Peyer's patch (tissue), 4 donors: ENCODE measurements around the gene CNTRL. TPM values are rescaled to one million over a fixed set of nuclear protein-coding genes. Genes with fewer than 3 reads are reported as not detected.

Experiments
- DNase-seq, 3 donors: peaks; one replicate each; pipeline ENCODE4 v3.0.0-alpha.2; 2017 to 2019
- H3K27ac ChIP-seq, 4 donors: fragments of 200-600 bp; sonication (generic); one replicate each; pipeline ENCODE4 v1.5.1; 2016 to 2019
- H3K27me3 ChIP-seq, 2 donors: fragments of 200-600 bp; sonication (generic); one replicate each; pipeline ENCODE4 v1.5.1; 2019
- H3K36me3 ChIP-seq, 3 donors: fragments of 200-600 bp; sonication (generic); one replicate each; pipeline ENCODE4 v1.5.1; 2016 to 2019
- H3K4me1 ChIP-seq, 4 donors: fragments of 200-600 bp; sonication (generic); one replicate each; pipeline ENCODE4 v1.5.1; 2016 to 2019
- H3K4me3 ChIP-seq, 4 donors: fragments of 200-600 bp; sonication (generic); 1 replicate in 3 of 4; 2 replicates in 1 of 4; pipeline ENCODE4 v1.5.1; 2016 to 2019; ENCODE audit warnings: mild to moderate bottlenecking in 1 of 4
- H3K9me3 ChIP-seq, 4 donors: fragments of 200-600 bp; sonication (generic); one replicate each; pipeline ENCODE4 v1.5.1; 2016 to 2019; ENCODE audit warnings: mild to moderate bottlenecking in 1 of 4
- POLR2A ChIP-seq, 2 donors: fragments of 450-650 bp; IDR thresholded peaks; one replicate each; pipeline ENCODE4 v1.5.1; 2017; ENCODE audit warnings: antibody characterized with exemption in 2 of 2, mild to moderate bottlenecking in 2 of 2, moderate library complexity in 2 of 2
- total RNA-seq, 4 donors: library from RNA; depleted of rRNA; stranded (reverse); fragments of >200 nt; gene quantifications; one replicate each; pipeline ENCODE4 v1.1.0, GENCODE V29; 2016
- TF ChIP-seq, protein P1 (sequence below), 6 experiments: fragments of 450-650 bp in 4 of 6; fragments of 200-600 bp in 2 of 6; sonication (generic) in 1 of 6; IDR thresholded peaks; one replicate each; pipeline ENCODE4 v1.5.1; 2017 to 2019; ENCODE audit warnings: antibody characterized with exemption in 6 of 6, mild to moderate bottlenecking in 3 of 6, moderate library complexity in 1 of 6

CNTRL gene
- total RNA-seq, 4 donors from 2014 or later, result 5.1 to 113 (median 13.7) TPM

DNA sequence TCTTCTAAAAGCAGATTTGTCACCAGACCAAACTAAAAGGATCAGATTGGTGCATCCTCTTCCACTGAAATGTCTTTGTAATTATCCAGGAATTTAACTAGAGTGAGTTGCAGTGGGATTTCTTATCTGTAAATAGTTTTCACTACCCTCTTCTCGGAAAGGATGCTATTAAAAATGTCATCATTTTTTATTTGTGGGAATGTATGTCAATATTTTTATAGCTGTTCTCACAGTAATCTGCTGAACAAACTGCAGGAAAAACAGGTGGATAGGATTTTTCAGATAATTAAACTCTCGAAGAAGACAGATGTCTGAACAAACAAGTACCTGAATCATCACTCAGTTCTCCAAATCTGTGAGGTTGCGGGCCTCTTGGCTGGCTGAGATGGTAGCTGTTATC lies 64.2 kb downstream of the CNTRL start:
- Histone ChIP-seq H3K9me3 (no peaks in the 10 kb centered on the region), H3K27me3 (no peaks in the 10 kb centered on the region), H3K36me3 (peaks cover 0 to 57% (median 0%) of the 10 kb centered on the region in 3 donors), H3K27ac (no peak overlapping the region), H3K4me3 (no peak overlapping the region), H3K4me1 (no peaks in the 10 kb centered on the region)
- no peak for TF ChIP-seq POLR2A (IDR thresholded peaks at IDR 0.05)
- TF ChIP-seq, protein P1, sequence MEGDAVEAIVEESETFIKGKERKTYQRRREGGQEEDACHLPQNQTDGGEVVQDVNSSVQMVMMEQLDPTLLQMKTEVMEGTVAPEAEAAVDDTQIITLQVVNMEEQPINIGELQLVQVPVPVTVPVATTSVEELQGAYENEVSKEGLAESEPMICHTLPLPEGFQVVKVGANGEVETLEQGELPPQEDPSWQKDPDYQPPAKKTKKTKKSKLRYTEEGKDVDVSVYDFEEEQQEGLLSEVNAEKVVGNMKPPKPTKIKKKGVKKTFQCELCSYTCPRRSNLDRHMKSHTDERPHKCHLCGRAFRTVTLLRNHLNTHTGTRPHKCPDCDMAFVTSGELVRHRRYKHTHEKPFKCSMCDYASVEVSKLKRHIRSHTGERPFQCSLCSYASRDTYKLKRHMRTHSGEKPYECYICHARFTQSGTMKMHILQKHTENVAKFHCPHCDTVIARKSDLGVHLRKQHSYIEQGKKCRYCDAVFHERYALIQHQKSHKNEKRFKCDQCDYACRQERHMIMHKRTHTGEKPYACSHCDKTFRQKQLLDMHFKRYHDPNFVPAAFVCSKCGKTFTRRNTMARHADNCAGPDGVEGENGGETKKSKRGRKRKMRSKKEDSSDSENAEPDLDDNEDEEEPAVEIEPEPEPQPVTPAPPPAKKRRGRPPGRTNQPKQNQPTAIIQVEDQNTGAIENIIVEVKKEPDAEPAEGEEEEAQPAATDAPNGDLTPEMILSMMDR (IDR thresholded peaks at IDR 0.05), result no peak
- no peak for DNase-seq

DNA sequence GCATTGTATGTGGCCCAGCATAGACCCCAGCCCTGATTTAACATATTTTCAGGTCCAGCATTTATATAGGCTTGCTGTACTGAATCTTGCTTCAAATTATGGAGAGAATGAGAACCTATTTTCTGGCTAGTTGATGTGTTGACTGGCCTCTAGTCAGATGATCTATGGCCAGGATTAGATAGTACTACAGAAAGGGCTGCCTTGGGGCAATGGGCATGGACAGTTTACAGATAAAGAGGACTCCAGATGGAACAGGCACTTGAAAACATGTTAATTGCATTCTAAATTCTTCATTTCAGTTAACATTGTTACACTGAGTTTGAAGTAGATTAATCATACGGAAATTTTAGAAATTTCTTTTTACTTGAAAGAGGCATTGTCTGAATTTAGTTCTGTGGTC lies 65.4 kb downstream of the CNTRL start:
- no peak overlapping the region for H3K4me3 ChIP-seq
- no peaks in the 10 kb centered on the region for H3K4me1 ChIP-seq
- no peak for DNase-seq
- peaks cover 0 to 63% (median 0%) of the 10 kb centered on the region in 3 donors for H3K36me3 ChIP-seq
- TF ChIP-seq, protein P1 (IDR thresholded peaks at IDR 0.05), result no peak
- TF ChIP-seq POLR2A (IDR thresholded peaks at IDR 0.05), result no peak
- H3K27me3 ChIP-seq, result no peaks in the 10 kb centered on the region
- H3K27ac ChIP-seq, result no peak overlapping the region
- H3K9me3 ChIP-seq, result no peaks in the 10 kb centered on the region

DNA sequence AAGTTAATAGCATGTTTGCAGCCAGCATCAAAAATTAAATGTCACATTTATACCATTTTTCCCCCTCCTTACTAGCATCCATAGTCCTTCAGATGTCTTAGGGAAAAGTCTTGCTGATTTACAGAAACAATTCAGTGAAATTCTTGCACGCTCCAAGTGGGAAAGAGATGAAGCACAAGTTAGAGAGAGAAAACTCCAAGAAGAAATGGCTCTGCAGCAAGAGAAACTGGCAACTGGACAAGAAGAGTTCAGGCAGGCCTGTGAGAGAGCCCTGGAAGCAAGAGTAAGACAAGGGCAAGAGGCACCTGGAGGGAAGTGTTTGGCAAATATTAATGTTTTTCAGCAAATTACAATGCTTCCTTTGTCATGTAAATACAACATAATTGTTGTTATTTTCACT lies 66.6 kb downstream of the CNTRL start:
- TF ChIP-seq, protein P1 (IDR thresholded peaks at IDR 0.05), result no peak
- no peak for TF ChIP-seq POLR2A (IDR thresholded peaks at IDR 0.05)
- H3K4me1 ChIP-seq, result no peaks in the 10 kb centered on the region
- peaks cover 0 to 62% (median 0%) of the 10 kb centered on the region in 3 donors for H3K36me3 ChIP-seq
- H3K9me3 ChIP-seq, result no peaks in the 10 kb centered on the region
- no peak overlapping the region for H3K27ac ChIP-seq
- DNase-seq, result no peak
- H3K27me3 ChIP-seq, result no peaks in the 10 kb centered on the region
- no peak overlapping the region for H3K4me3 ChIP-seq

DNA sequence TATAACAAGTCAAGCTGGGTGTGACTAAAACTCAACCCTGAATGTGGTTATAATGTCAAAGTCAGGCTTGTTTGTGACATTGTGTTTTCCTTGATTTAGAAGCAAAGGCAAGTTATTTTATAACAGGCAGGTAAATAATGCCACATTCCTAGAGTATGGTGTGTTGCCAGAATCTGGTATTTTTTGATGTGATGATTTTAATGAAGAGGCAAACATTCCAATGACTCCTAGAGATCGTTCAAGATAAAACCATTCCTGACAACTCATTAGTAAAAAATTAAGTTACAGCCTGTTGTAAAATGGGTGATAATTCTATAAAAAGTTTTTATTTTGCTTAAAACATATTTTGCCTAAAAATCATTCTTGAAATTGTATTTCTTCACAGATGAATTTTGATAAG lies 67.0 kb downstream of the CNTRL start:
- H3K36me3 ChIP-seq, result peaks cover 0 to 64% (median 0%) of the 10 kb centered on the region in 3 donors
- H3K27me3 ChIP-seq, result no peaks in the 10 kb centered on the region
- no peaks in the 10 kb centered on the region for H3K9me3 ChIP-seq
- DNase-seq, result no peak
- H3K4me1 ChIP-seq, result no peaks in the 10 kb centered on the region
- H3K4me3 ChIP-seq, result no peak overlapping the region
- no peak overlapping the region for H3K27ac ChIP-seq
- TF ChIP-seq POLR2A (IDR thresholded peaks at IDR 0.05), result no peak
- TF ChIP-seq, protein P1 (IDR thresholded peaks at IDR 0.05), result no peak

DNA sequence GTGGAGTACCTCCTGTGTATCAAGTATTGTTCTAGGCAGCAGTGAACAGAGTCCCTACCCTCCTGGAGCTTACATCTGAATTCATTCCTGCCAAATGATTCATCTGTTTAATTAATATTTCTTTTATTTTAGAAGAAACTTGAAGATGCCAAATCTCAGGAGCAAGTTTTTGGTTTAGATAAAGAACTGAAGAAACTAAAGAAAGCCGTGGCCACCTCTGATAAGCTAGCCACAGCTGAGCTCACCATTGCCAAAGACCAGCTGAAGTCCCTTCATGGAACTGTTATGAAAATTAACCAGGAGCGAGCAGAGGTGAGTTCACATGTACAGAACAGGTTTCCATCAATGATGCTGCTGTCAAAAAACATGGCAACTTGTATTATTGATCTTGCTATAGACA lies 69.0 kb downstream of the CNTRL start:
- TF ChIP-seq POLR2A (IDR thresholded peaks at IDR 0.05), result no peak
- TF ChIP-seq, protein P1 (IDR thresholded peaks at IDR 0.05), result no peak
- Histone ChIP-seq H3K27me3 (no peaks in the 10 kb centered on the region), H3K27ac (no peak overlapping the region), H3K4me3 (no peak overlapping the region), H3K4me1 (no peaks in the 10 kb centered on the region), H3K9me3 (no peaks in the 10 kb centered on the region), H3K36me3 (peaks cover 0 to 78% (median 0%) of the 10 kb centered on the region in 3 donors)
- DNase-seq, result no peak

DNA sequence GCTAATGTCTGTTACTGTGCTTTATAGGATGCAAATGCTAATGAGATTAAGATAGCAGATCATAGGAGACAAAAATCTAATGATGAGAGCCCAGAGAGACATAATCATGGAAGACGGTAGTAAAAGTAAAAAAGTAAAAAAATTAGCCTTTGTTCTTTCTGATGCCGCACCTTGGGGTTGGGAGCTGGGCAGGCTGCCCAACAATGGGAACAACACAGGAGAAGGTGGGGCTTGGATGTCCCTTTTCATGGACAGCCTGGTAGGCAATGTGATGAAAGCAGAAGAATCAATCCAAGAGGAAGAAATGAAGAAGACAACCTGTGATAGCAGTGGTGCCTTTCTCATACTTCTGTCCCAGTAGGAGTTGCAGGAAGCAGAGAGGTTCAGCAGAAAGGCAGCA lies 69.7 kb downstream of the CNTRL start:
- H3K4me1 ChIP-seq, result no peaks in the 10 kb centered on the region
- TF ChIP-seq, protein P1 (IDR thresholded peaks at IDR 0.05), result no peak
- TF ChIP-seq POLR2A (IDR thresholded peaks at IDR 0.05), result no peak
- DNase-seq, result no peak
- no peaks in the 10 kb centered on the region for H3K9me3 ChIP-seq
- H3K27me3 ChIP-seq, result no peaks in the 10 kb centered on the region
- no peak overlapping the region for H3K27ac ChIP-seq
- H3K36me3 ChIP-seq, result peaks cover 0 to 85% (median 0%) of the 10 kb centered on the region in 3 donors
- no peak overlapping the region for H3K4me3 ChIP-seq
